Measurements from ENCODE around the gene DNAJC22. TPM values are rescaled to one million over a fixed set of nuclear protein-coding genes. Genes with fewer than 3 reads are reported as not detected.
A peak's percentile ranks its signal among the peaks of the same experiment; 100 is the strongest.

DNAJC22 gene
- total RNA-seq, 1 experiment from 2014 or later, result 27.7 TPM

- Histone ChIP-seq H3K4me1 (ENCODE audit: control insufficient read depth in 1 of 2, insufficient read depth in 2 of 2, low read length in 2 of 2) (peaks cover 9 to 25% of the 10 kb centered on the region in 2 experiments; a peak in 3 of 4 replicates), H3K9ac (ENCODE audit: low read length) (no peak overlapping the region), H3K36me3 (ENCODE audit: control insufficient read depth in 1 of 2, insufficient read depth in 2 of 2, low read length in 2 of 2) (no peaks in the 10 kb centered on the region), H3K79me2 (ENCODE audit: insufficient read depth, low read length) (no peaks in the 10 kb centered on the region), H3K27me3 (ENCODE audit: insufficient read depth, low read length) (no peaks in the 10 kb centered on the region), H4K20me1 (ENCODE audit: insufficient read depth) (no peaks in the 10 kb centered on the region), H3K4me2 (ENCODE audit: low read length) (peak overlapping the region; percentile 34; the same call in 1 of the 2 replicates), H3K27ac (ENCODE audit: low read depth, low read length) (no peak overlapping the region), H3K9me2 (ENCODE audit: insufficient read depth) (no peaks in the 10 kb centered on the region), H2AFZ (ENCODE audit: low read depth, low read length, poor library complexity, severe bottlenecking) (peak overlapping the region; percentile 50), H3K9me3 (ENCODE audit: control insufficient read depth in 1 of 2, insufficient read depth in 1 of 2, low read depth in 1 of 2, low read length in 2 of 2) (no peaks in the 10 kb centered on the region), H3K4me3 (replicated peaks in 1 of 2; ENCODE audit: low read depth in 1 of 2, low read length in 2 of 2) (no peak overlapping the region)
- no peak for ATAC-seq
- no TSS peak for BruUV-seq (replicated peaks)
- intact Hi-C loops (cut with micrococcal nuclease), result no loop called here
- TF ChIP-seq SRF (IDR thresholded peaks at IDR 0.05; ENCODE audit: low read depth), result no peak
- no peak for TF ChIP-seq ATF3 (IDR thresholded peaks at IDR 0.05)
- no peak for TF ChIP-seq EGR1 (IDR thresholded peaks at IDR 0.05; ENCODE audit: low read depth)
- no peak for TF ChIP-seq TCF7L2 (IDR thresholded peaks at IDR 0.05; ENCODE audit: borderline replicate concordance, extremely low read depth, insufficient read depth, insufficient read length)
- no peak for TF ChIP-seq POLR2AphosphoS5 (IDR thresholded peaks at IDR 0.05; ENCODE audit: low read depth, low read length)
- no peak for TF ChIP-seq POLR2A (IDR thresholded peaks at IDR 0.05; ENCODE audit: borderline replicate concordance, extremely low read depth, insufficient read depth, insufficient read length)
- TF ChIP-seq EZH2phosphoT487 (IDR thresholded peaks at IDR 0.05; ENCODE audit: borderline replicate concordance), result no peak
- TF ChIP-seq REST (IDR thresholded peaks at IDR 0.05; ENCODE audit: low read depth), result no peak
- no peak for TF ChIP-seq ELF1 (IDR thresholded peaks at IDR 0.05; ENCODE audit: borderline replicate concordance, low read depth)
- TF ChIP-seq SP1 (IDR thresholded peaks at IDR 0.05; ENCODE audit: low read depth), result no peak
- TF ChIP-seq CTCF (IDR thresholded peaks at IDR 0.05 in 2 of 3, conservative IDR thresholded peaks at IDR 0.05 in 1 of 3; ENCODE audit: borderline replicate concordance in 1 of 3, insufficient read depth in 1 of 3, low read depth in 2 of 3, low read length in 2 of 3), result no peak
- TF ChIP-seq YY1 (IDR thresholded peaks at IDR 0.05; ENCODE audit: extremely low read depth, insufficient replicate concordance, low read depth, low read length), result no peak
- TF ChIP-seq ZNF274 (IDR thresholded peaks at IDR 0.05; ENCODE audit: low read depth, low read length), result no peak
- TF ChIP-seq JUND (IDR thresholded peaks at IDR 0.05), result no peak
- no peak for TF ChIP-seq EZH2 (IDR thresholded peaks at IDR 0.05)
- TF ChIP-seq FOSL1 (IDR thresholded peaks at IDR 0.05; ENCODE audit: low read depth), result no peak
- no peak for DNase-seq (ENCODE audit: low read depth, low spot score)
- ChIA-PET POLR2A (no interaction called here), RAD21 (ENCODE audit: low non-redundant PET in 1 of 2, low total read pairs in 2 of 2, uncharacterized antibody in 2 of 2, unreplicated experiment in 2 of 2) (no interaction called here), CTCF (interaction anchor here (0.7 kb wide), 1 partner anchor 12 kb away, joined by 3 read pairs; no protein-coding TSS in a partner anchor)
Observed at GRCh38 chr12:49301760-49302159, 44.9 kb upstream of the DNAJC22 start.
